Activated CD4-positive, alpha-beta T cell treated with anti-CD3 and anti-CD28 coated beads, Interleukin-10, Interleukin-2, amounts not matched to agents 100 ng/mL and 50 ng/mL, durations not matched to agents 16 hours and 8 hours (primary cell): ENCODE data around the gene TFPI2.

Experiments
- DNase-seq: peaks from one replicate; pipeline ENCODE4 v3.0.0-alpha.2; 2020

Gene TFPI2

GRCh38 chr7:93902777-93903423, 12.3 kb upstream of the TFPI2 start:
- peak; percentile 10 for DNase-seq

GRCh38 chr7:93897680-93898079, 7.1 kb upstream of the TFPI2 start:
- DNase-seq, result no peak

- no peak for DNase-seq
Observed at GRCh38 chr7:93895859-93896600, 5.5 kb upstream of the TFPI2 start.

- DNase-seq, result no peak
Observed at GRCh38 chr7:93894966-93895640, 4.5 kb upstream of the TFPI2 start.

- no peak for DNase-seq
Observed at GRCh38 chr7:93894426-93894825, 3.9 kb upstream of the TFPI2 start.

GRCh38 chr7:93890041-93890463, 501 bp downstream of the TFPI2 start:
- DNase-seq, result peak; percentile 9

GRCh38 chr7:93889261-93889660, 1.3 kb downstream of the TFPI2 start:
- no peak for DNase-seq

- DNase-seq, result no peak
Observed at GRCh38 chr7:93884541-93884940, 6.0 kb downstream of the TFPI2 start.

- DNase-seq, result no peak
Observed at GRCh38 chr7:93883917-93884345, 6.6 kb downstream of the TFPI2 start.

- DNase-seq, result no peak
Observed at GRCh38 chr7:93883078-93883916, 7.3 kb downstream of the TFPI2 start.

- no peak for DNase-seq
Observed at GRCh38 chr7:93882468-93882867, 8.1 kb downstream of the TFPI2 start.

- DNase-seq, result no peak
Observed at GRCh38 chr7:93879356-93879755, 11.2 kb downstream of the TFPI2 start.

GRCh38 chr7:93877742-93878141, 12.8 kb downstream of the TFPI2 start:
- DNase-seq, result no peak

- DNase-seq, result no peak
Observed at GRCh38 chr7:93873998-93874574, 16.5 kb downstream of the TFPI2 start.

GRCh38 chr7:93866886-93867285, 23.7 kb downstream of the TFPI2 start:
- DNase-seq, result no peak

- no peak for DNase-seq
Observed at GRCh38 chr7:93862651-93863050, 27.9 kb downstream of the TFPI2 start.

GRCh38 chr7:93861325-93861949, 29.1 kb downstream of the TFPI2 start:
- DNase-seq, result no peak

- DNase-seq, result no peak
Observed at GRCh38 chr7:93860261-93860660, 30.3 kb downstream of the TFPI2 start.

- DNase-seq, result no peak
Observed at GRCh38 chr7:93858857-93859256, 31.7 kb downstream of the TFPI2 start.

- DNase-seq, result peak; percentile 56
Observed at GRCh38 chr7:93856323-93856722, 34.2 kb downstream of the TFPI2 start.

- no peak for DNase-seq
Observed at GRCh38 chr7:93855797-93856196, 34.8 kb downstream of the TFPI2 start.

- DNase-seq, result no peak
Observed at GRCh38 chr7:93854480-93854879, 36.1 kb downstream of the TFPI2 start.
